ENCODE data around the gene PDE4D. TPM values are rescaled to one million over a fixed set of nuclear protein-coding genes. Genes with fewer than 3 reads are reported as not detected.
"Not testable (repeated sequence)": the region's sequence is repeated elsewhere in the genome, so short reads cannot be mapped to it uniquely, and the experiment has no call there.

PDE4D gene
- total RNA-seq, 1 donor from 2014 or later: 219 TPM

DNA sequence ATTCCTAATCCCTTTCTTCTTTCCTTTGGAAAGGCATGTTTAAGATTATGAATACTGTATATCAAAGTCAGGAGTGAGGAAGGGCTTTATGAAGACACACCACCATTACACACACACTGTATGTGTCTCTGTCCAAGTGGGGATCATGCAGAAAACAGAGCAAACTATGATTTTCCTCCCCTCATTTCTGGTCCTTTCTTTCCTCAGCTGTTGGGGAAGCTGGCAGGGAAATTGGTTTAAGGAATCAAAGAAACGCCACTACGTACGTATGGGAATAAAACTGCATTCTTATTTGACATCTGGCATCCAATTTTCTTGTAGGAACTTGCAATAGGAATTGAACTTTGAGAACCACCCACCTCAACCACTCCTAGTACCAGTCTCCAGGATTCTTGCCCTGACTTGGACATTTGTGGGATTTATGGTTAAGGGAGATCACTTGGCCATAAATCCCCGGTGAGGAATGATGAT lies 125.8 kb downstream of the PDE4D start:
- no peak for DNase-seq

- no peak for DNase-seq
Observed at GRCh38 chr5:59767211-59767605, 126.3 kb downstream of the PDE4D start.

- DNase-seq: no peak
Observed at GRCh38 chr5:59766427-59767210, 126.9 kb downstream of the PDE4D start.

- DNase-seq: no peak
Observed at GRCh38 chr5:59765446-59765845, 128.1 kb downstream of the PDE4D start.

DNA sequence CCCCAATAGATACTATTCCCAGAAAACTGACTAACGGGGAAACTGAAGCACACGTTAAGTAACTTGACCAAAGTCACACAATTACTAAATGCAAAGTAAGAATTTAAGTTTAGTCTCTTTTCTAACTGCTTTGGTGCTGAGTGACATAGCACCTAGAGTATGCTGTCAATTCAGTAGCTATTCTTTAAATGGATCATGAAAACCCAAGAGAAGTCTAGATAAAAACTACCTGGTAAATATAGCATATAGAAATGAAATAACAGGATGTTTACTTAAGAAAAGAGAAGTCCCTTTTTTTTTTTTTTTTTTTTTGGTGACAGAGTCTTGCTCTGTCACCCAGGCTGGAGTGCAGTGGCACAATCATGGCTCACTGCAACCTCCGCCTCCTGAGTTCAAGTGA lies 129.2 kb downstream of the PDE4D start:
- no peak for DNase-seq

GRCh38 chr5:59763541-59763940 lies 130.0 kb downstream of the PDE4D start:
- DNase-seq: no peak

GRCh38 chr5:59762232-59762631 lies 131.3 kb downstream of the PDE4D start:
- not testable (repeated sequence) for DNase-seq

- DNase-seq: no peak
Observed at GRCh38 chr5:59760785-59761348, 132.7 kb downstream of the PDE4D start.

DNA sequence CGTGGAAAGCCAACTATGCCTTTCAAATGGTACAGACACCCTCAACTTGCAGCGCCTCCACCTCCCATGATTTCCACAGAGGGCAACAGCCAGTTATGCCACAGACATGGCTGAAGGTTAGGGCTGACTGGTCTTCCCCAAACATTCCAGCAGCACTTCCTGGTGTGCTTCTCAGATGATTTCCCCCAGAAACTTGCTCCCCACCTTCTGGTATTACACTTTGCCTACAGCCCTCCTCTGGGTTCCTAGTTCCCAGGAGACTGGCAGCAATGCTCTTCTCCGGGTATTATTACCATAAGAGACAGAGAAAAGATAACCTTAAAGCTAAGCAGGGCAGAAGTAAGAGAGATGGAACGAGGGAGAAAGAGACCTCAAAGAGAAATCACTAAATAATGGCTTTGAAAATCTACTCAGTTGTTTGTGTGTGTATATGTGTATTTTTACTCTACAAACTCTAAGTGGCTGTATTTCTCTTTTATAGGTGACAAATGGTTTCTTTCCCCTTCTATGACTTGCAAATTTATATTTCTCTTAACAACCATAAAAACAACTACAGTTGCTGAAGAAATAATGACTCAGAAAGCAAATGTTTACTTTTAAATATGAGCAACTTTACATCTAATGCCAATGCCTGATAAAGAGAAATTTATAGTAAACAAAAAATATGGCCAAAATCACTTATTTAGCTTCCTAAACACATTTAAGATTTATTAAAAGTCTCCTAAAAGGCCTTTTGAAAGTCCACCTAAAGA lies 133.8 kb downstream of the PDE4D start:
- no peak for DNase-seq

GRCh38 chr5:59758566-59758965 lies 135.0 kb downstream of the PDE4D start:
- DNase-seq: no peak

GRCh38 chr5:59757442-59757841 lies 136.1 kb downstream of the PDE4D start:
- no peak for DNase-seq

DNA sequence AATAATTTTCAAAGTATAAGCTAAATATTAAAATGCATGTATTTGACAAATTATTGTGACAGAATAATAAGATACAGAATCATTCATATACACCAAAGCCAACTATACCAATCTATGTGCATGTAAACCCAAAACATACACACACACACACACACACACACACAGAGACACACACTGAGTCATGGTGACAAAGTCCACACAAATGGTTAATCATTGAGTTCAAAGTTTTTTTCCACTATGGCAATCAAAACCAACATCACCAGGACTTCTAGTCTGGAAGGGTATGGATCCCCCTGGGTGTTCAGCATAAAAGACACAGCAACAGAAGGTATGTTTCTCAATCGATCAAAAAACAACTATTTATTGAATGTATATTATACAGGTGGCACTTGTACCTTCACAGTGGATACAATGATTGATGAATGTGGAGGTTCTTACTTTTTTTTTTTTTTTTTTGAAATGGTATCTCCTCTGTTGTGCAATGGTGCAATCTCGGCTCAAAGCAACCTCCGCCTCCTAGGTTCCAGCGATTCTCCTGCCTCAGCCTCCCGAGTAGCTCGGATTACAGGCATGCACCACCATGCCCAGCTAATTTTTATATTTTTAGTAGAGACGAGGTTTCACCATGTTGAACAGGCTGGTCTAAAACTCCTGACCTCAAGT lies 137.0 kb downstream of the PDE4D start:
- DNase-seq: no peak

DNA sequence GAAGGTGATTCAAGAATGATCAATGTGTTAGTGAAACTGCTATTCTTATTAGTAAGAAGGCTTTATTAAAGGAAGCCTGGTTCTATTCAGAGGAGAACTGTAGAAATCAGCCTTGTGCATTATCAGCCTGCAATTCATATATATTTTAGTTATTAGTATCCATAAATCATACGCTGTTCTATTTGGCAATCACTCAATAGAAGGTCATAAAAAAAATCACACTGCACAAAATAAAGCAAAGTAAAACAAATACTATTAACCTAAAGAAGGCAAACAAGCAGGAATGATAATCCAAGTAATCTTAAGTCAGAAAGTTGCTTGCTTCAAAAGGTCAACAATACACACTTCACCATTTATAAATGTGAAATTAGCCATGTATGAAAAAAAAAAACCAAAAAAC lies 138.1 kb downstream of the PDE4D start:
- no peak for DNase-seq

- DNase-seq: no peak
Observed at GRCh38 chr5:59753599-59753998, 139.9 kb downstream of the PDE4D start.

- no peak for DNase-seq
Observed at GRCh38 chr5:59749782-59750520, 143.6 kb downstream of the PDE4D start.

- not testable (repeated sequence) for DNase-seq
Observed at GRCh38 chr5:59748036-59748663, 145.4 kb downstream of the PDE4D start.

GRCh38 chr5:59746241-59746765 lies 147.2 kb downstream of the PDE4D start:
- DNase-seq: no peak

DNA sequence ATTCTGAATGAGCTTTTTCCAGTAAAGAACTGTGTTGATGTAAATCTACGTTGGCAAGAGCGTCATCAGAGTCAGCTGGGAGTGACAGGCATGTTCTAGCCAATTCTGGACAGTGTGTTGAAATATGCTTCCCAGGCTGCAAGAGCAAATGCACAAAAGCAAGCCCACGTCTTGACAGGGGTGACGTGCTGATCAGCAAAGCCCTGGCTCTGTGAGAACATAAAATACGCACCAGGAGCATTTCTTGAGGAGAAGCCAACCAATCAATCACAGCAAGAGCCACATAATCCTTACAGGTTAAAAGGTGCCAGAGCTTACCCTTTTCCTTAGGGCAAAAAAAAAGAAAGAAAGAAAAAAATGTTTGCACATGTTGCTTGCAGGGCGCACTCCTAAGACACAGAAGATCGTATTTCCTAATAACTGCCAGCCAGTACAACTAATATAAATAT lies 148.1 kb downstream of the PDE4D start:
- DNase-seq: peak; percentile 8

DNA sequence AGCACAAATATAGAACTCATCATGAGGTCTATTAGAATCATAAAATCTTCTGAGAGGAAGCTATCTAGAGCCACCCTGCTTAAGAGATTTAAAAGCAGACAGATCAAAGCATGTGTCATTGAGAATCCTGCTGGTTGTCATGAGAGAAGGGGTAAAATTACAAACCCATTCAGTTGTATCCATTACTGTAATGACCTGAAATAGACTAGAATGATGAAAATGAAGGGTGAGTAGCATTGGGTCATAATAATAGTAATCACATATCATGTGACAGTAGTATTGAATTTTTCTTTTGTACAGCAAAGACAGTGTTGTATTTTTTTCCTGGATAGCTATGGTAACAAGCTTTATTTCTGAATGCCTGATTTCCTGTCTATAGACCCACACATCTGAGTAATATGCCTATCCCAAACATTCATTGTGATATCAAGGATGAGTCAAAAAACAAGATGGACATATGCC lies 149.0 kb downstream of the PDE4D start:
- DNase-seq: no peak

GRCh38 chr5:59741599-59741998 lies 151.9 kb downstream of the PDE4D start:
- DNase-seq: no peak

DNA sequence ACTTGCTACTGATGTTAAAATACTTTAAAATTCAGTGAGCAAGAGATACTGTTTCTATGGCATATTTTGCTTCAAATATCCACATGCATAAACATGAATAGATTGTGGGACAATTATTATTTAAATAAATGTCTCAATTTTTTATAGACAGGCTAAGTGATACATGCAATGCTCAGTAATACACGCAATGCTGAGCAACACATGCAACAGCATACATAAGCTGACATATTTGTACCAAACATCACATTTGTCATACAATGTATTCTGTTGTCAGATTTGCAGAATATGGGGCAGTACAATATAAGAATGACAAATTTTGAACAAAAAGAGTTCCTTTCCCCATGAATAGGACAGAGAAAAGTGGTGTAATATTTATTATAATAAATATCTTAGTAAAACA lies 155.5 kb downstream of the PDE4D start:
- no peak for DNase-seq

Measured in occipital lobe (tissue), 2 donors.